B cell (primary cell): ENCODE results near the gene RABEP2. TPM values are rescaled to one million over a fixed set of nuclear protein-coding genes. Genes with fewer than 3 reads are reported as not detected.

Experiments
- ATAC-seq: fragments of 200-7000 bp; cut with Tn5 transposase; one replicate; pipeline ENCODE4 v1.10.0; 2021; ENCODE audit warnings: low read depth, mild to moderate bottlenecking, moderate number of reproducible peaks, moderate library complexity
- CTCF ChIA-PET: fragments of 350-600 bp; sonication (Branson Sonifier 250); formaldehyde crosslinking; loops from one replicate; lab custom pipeline; 2021; ENCODE audit warnings: antibody characterized with exemption, inconsistent platforms; lab: Charles Lee
- POLR2A ChIA-PET: fragments of 350-600 bp; sonication (Branson Sonifier 250); formaldehyde crosslinking; loops from one replicate; lab custom pipeline; 2021; ENCODE audit warnings: antibody characterized with exemption; lab: Charles Lee
- DNase-seq: peaks from one replicate; pipeline ENCODE4 v3.0.0; 2013
- H2AFZ ChIP-seq: 2 replicates; pipeline ENCODE4 v1.6.1; 2012; ENCODE audit warnings: mild to moderate bottlenecking, low read depth, low read length; ENCODE audit not compliant: insufficient read depth, poor library complexity, severe bottlenecking
- H3K27ac ChIP-seq, 2 donors: 1 replicate in 1 of 2; 2 replicates in 1 of 2; pipeline ENCODE4 v1.5.1; 2012 to 2013; ENCODE audit warnings: low read length in 2 of 2, mild to moderate bottlenecking in 2 of 2, moderate library complexity in 1 of 2
- H3K27me3 ChIP-seq, 4 experiments: fragments of 200-600 bp in 1 of 4; sonication (generic) in 1 of 4; replicated peaks in 1 of 4; 1 replicate in 2 of 4; 2 replicates in 2 of 4; pipeline versions ENCODE4 v1.6.1 to v1.7.0; 2013 to 2016; ENCODE audit warnings: low read length in 3 of 4, mild to moderate bottlenecking in 2 of 4, mixed read lengths in 1 of 4, moderate library complexity in 1 of 4; ENCODE audit not compliant: insufficient read depth in 4 of 4, control insufficient read depth in 3 of 4; ENCODE audit errors: control extremely low read depth in 1 of 4
- H3K36me3 ChIP-seq, 2 experiments: replicated peaks in 1 of 2; 1 replicate in 1 of 2; 2 replicates in 1 of 2; pipeline versions ENCODE4 v1.6.1 to v1.7.1; 2013; ENCODE audit warnings: low read length in 1 of 2; ENCODE audit not compliant: insufficient read depth in 2 of 2, control insufficient read depth in 1 of 2; ENCODE audit errors: control extremely low read depth in 1 of 2, extremely low read depth in 1 of 2
- H3K4me1 ChIP-seq, 2 donors: fragments of 200-600 bp in 1 of 2; sonication (generic) in 1 of 2; 1 replicate in 1 of 2; 2 replicates in 1 of 2; pipeline versions ENCODE4 v1.5.1 to v1.6.1; 2013 to 2017; ENCODE audit warnings: low read length in 2 of 2; ENCODE audit not compliant: control insufficient read depth in 2 of 2, insufficient read depth in 2 of 2
- H3K4me2 ChIP-seq: replicated peaks from 2 replicates; pipeline ENCODE3; 2012; ENCODE audit warnings: mild to moderate bottlenecking, low read depth, low read length; ENCODE audit not compliant: poor library complexity, severe bottlenecking
- H3K4me3 ChIP-seq, 5 experiments: fragments of 200-600 bp in 1 of 5; sonication (generic) in 1 of 5; 1 replicate in 3 of 5; 2 replicates in 2 of 5; pipeline versions ENCODE4 v1.5.1 to v1.7.0; 2011 to 2016; ENCODE audit warnings: low read length in 4 of 5, mild to moderate bottlenecking in 4 of 5, low read depth in 2 of 5, control low read depth in 1 of 5, moderate library complexity in 1 of 5; ENCODE audit not compliant: insufficient read depth in 1 of 5; ENCODE audit errors: control extremely low read depth in 1 of 5, extremely low read depth in 1 of 5
- H3K79me2 ChIP-seq: fragments of 200-600 bp; sonication (generic); one replicate; pipeline ENCODE4 v1.6.0; 2016; ENCODE audit warnings: low read length; ENCODE audit not compliant: control insufficient read depth, insufficient read depth
- H3K9ac ChIP-seq: fragments of 200-600 bp; sonication (generic); 2 replicates; pipeline ENCODE4 v1.6.1; 2017; ENCODE audit warnings: mild to moderate bottlenecking, low read length, moderate library complexity
- H3K9me3 ChIP-seq, 3 donors: one replicate each; pipeline versions ENCODE4 v1.6.1 to v1.7.1; 2013; ENCODE audit warnings: low read length in 2 of 3; ENCODE audit not compliant: control insufficient read depth in 2 of 3, insufficient read depth in 1 of 3; ENCODE audit errors: control extremely low read depth in 1 of 3
- H4K20me1 ChIP-seq: 2 replicates; pipeline ENCODE4 v1.6.0; 2012; ENCODE audit warnings: mild to moderate bottlenecking, low read length; ENCODE audit not compliant: insufficient read depth, control insufficient read depth, poor library complexity, severe bottlenecking
- H3K27ac Mint-ChIP-seq: one replicate; pipeline ENCODE4 v1.8.0; 2021; ENCODE audit warnings: mixed read lengths
- H3K27me3 Mint-ChIP-seq: one replicate; pipeline ENCODE4 v1.8.0; 2021; ENCODE audit warnings: mixed read lengths
- H3K4me1 Mint-ChIP-seq: one replicate; pipeline ENCODE4 v1.8.0; 2021; ENCODE audit warnings: mixed read lengths
- H3K4me3 Mint-ChIP-seq: one replicate; pipeline ENCODE4 v1.8.0; 2021; ENCODE audit warnings: mixed read lengths
- H3K9me3 Mint-ChIP-seq: one replicate; pipeline ENCODE4 v1.8.0; 2022; ENCODE audit warnings: mixed read lengths; ENCODE audit not compliant: insufficient read depth
- CTCF ChIP-seq: fragments of 200-600 bp; IDR thresholded peaks from one replicate; pipeline ENCODE4 v1.8.0; 2022; ENCODE audit warnings: antibody characterized with exemption, mild to moderate bottlenecking
- EZH2 ChIP-seq: IDR thresholded peaks from 2 replicates; pipeline ENCODE4 v1.6.1; 2012; ENCODE audit warnings: borderline replicate concordance, low read depth, mild to moderate bottlenecking, moderate library complexity, low read length; ENCODE audit not compliant: insufficient read depth, poor library complexity, severe bottlenecking
- WGBS: methylation state at CpG from one replicate; pipeline ENCODE4 v1.1.5; 2013; ENCODE audit warnings: missing lambda C conversion rate; ENCODE audit not compliant: insufficient coverage; 5-methylcytosine and 5-hydroxymethylcytosine counted together
- intact Hi-C: fragments of 100-400 bp; cut with micrococcal nuclease; formaldehyde crosslinking; loops from one replicate; pipeline ENCODE4 v1.10.0; 2022
- polyA plus RNA-seq: library from polyadenylated mRNA; depleted of rRNA; stranded (reverse); fragments of >200 nt; gene quantifications from 2 replicates; pipeline ENCODE4 v1.2.3, GENCODE V29; 2012
- total RNA-seq, 2 donors: library from RNA; stranded (reverse); fragments of 120-200 nt in 1 of 2; gene quantifications; 1 replicate in 1 of 2; 2 replicates in 1 of 2; pipeline versions ENCODE4 v1.2.3 to v1.2.4, GENCODE V29; 2013 to 2022

Gene RABEP2
- total and polyA plus RNA-seq, 2 donors (not counting 1 experiment from before 2014, with no cell fraction given), result 136 to 178 TPM

DNA sequence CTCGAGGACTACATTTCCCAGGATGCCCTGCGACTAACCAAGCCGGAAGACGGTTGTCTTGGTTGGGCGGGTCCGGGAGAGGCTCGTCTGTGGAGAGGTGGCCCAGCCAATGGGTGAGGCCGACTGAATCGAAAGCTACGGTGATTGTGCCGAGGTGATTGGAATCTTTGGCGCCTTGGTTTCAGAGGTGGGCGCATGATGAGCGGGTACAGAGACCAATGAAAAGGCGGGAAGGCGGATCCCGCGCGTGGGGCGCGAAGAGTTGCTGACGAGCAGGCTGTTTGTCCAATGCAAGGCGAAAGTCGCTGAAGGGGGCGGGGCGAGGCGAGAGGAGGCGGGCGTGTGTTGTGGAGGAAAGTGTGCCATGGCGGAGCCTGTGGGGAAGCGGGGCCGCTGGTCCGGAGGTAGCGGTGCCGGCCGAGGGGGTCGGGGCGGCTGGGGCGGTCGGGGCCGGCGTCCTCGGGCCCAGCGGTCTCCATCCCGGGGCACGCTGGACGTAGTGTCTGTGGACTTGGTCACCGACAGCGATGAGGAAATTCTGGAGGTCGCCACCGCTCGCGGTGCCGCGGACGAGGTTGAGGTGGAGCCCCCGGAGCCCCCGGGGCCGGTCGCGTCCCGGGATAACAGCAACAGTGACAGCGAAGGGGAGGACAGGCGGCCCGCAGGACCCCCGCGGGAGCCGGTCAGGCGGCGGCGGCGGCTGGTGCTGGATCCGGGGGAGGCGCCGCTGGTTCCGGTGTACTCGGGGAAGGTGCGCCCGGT, 25.8 kb upstream of the RABEP2 start, which contains the start of gene NFATC2IP:
TSS of gene NFATC2IP (plus strand) at position 290 of the 762 bp plus-strand sequence. CDS start at position 365, 75 bp downstream.
- ATAC-seq (peak; percentile 95), DNase-seq (peak; percentile 100)
- H3K27me3 ChIP-seq, result no peaks in the 10 kb centered on the region
- H2AFZ ChIP-seq, result peak within 1 kb of the TSS; percentile 97
- Mint-ChIP-seq H3K27me3 (no peaks in the 10 kb centered on the region), H3K4me3 (peak within 1 kb of the TSS; percentile 90), H3K27ac (peak within 1 kb of the TSS; percentile 88), H3K4me1 (peaks cover 30% of the 10 kb centered on the region), H3K9me3 (no peaks in the 10 kb centered on the region)
- intact Hi-C loops, result loop anchor here (1.0 kb wide), 4 partner anchors 23 to 127 kb away; partner anchors contain the start of genes SH2B1 and SPNS1
- peaks cover 10 to 21% of the 10 kb centered on the region in 2 donors for H3K4me1 ChIP-seq
- peak within 1 kb of the TSS; percentile 52 to 90 (median 80) for H3K4me3 ChIP-seq
- TF ChIP-seq CTCF (no peak), EZH2 (no peak)
- H3K36me3 ChIP-seq, result peaks cover 0 to 20% of the 10 kb centered on the region in 2 experiments
- H3K4me2 ChIP-seq, result peak within 1 kb of the TSS; percentile 93
- ChIA-PET CTCF (interaction anchor here (0.6 to 2.9 kb wide), 3 partner anchors 27 to 1661 kb away, joined by 4 to 10 read pairs (median 8); no protein-coding TSS in a partner anchor), POLR2A (interaction anchor here (0.5 to 2.0 kb wide), 7 partner anchors 20 to 128 kb away, joined by 3 to 18 read pairs (median 8); partner anchors contain the start of genes ATXN2L, RABEP2, SH2B1 and TUFM)
- under 1% methylated on average over 79 of the region's 79 CpGs for WGBS
- peak within 1 kb of the TSS; percentile 51 to 79 for H3K27ac ChIP-seq
- H4K20me1 ChIP-seq, result peaks cover 19% of the 10 kb centered on the region
- peak within 1 kb of the TSS; percentile 78 for H3K9ac ChIP-seq
- H3K9me3 ChIP-seq, result no peaks in the 10 kb centered on the region
- peaks cover 47% of the 10 kb centered on the region for H3K79me2 ChIP-seq
